ENCODE results near the gene SMIM10.
"Not testable (repeated sequence)": the region's sequence is repeated elsewhere in the genome, so short reads cannot be mapped to it uniquely, and the experiment has no call there.

The SMIM10 gene

GRCh38 chrX:135015523-135016245, 24.9 kb downstream of the SMIM10 start:
- no peak for DNase-seq

GRCh38 chrX:135019890-135020289, 29.1 kb downstream of the SMIM10 start:
- DNase-seq = not testable (repeated sequence)

- DNase-seq = not testable (repeated sequence)
Measured at GRCh38 chrX:135023791-135024190, 33.0 kb downstream of the SMIM10 start.

- no peak for DNase-seq
Measured at GRCh38 chrX:135024526-135024925, 33.7 kb downstream of the SMIM10 start.

GRCh38 chrX:135030207-135030963, 39.6 kb downstream of the SMIM10 start:
- DNase-seq = not testable (repeated sequence)

- not testable (repeated sequence) for DNase-seq
Measured at GRCh38 chrX:135041149-135042123, 50.6 kb downstream of the SMIM10 start.

All from stimulated activated CD4-positive, alpha-beta T cell treated with anti-CD3 and anti-CD28 coated beads, Interleukin-4, amount 100 ng/mL, for 1 hour (primary cell).